Mesodermal cell (in vitro differentiated cells): ENCODE results near the gene LMO7.

Source experiments
- H3K27ac ChIP-seq: 2 replicates; pipeline ENCODE4 v1.7.0; 2013; ENCODE audit warnings: mild to moderate bottlenecking, low read depth, low read length, moderate library complexity; ENCODE audit not compliant: severe bottlenecking
- H3K36me3 ChIP-seq: 2 replicates; pipeline ENCODE4 v1.7.1; 2013; ENCODE audit warnings: mild to moderate bottlenecking, low read length, moderate library complexity; ENCODE audit not compliant: control insufficient read depth, insufficient read depth
- H3K4me1 ChIP-seq: one replicate; pipeline ENCODE4 v1.7.1; 2013; ENCODE audit warnings: mild to moderate bottlenecking, low read length; ENCODE audit not compliant: insufficient read depth, control insufficient read depth, poor library complexity, severe bottlenecking
- H3K4me3 ChIP-seq: 2 replicates; pipeline ENCODE4 v1.7.0; 2013; ENCODE audit warnings: low read length, control low read depth, mild to moderate bottlenecking; ENCODE audit not compliant: insufficient read depth, poor library complexity, severe bottlenecking; ENCODE audit errors: extremely low read depth
- H3K9me3 ChIP-seq: 2 replicates; pipeline ENCODE4 v1.7.1; 2013; ENCODE audit warnings: mild to moderate bottlenecking, low read length, moderate library complexity; ENCODE audit not compliant: control insufficient read depth
- WGBS, 2 experiments: methylation state at CpG; one replicate each; pipeline ENCODE4 v1.1.5; 2013; ENCODE audit warnings: missing lambda C conversion rate in 2 of 2; ENCODE audit not compliant: insufficient coverage in 2 of 2; 5-methylcytosine and 5-hydroxymethylcytosine counted together

Gene LMO7

DNA sequence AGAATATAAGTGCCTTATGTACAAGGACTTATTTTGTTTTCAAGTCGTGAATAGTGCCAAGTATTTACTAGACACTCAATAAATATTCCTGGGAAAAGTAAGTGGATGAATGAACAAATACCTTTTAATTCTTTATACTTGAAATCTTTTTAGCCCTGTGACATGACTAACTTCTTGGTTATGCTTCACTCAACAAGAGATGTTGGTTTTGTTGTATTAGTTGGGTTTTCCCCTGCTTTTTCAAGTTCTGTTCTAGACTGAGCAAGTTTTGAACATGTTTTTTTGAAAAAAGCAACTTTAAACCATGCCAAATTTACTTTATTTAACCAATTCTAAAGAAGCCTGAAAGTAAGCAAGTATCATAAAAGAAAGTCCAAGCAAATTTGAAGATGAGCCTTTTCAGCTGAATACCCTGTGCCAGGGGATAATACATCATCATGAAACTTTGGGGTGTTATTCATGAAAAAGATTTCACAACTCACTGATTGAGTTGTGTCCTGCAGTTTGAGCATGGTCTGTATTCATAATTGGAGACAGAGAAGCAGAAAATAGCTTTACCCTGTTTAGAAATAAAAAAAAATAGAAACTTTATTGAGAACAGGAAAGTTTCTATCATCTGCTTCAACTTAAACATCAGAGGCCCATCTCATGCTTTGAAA is 11.1 kb downstream of the LMO7 start:
- no peak overlapping the region for H3K27ac ChIP-seq
- no peaks in the 10 kb centered on the region for H3K4me1 ChIP-seq
- no CpG with 5 or more reads among the region's 1 CpG for WGBS, 2 experiments
- H3K4me3 ChIP-seq, result no peak overlapping the region
- H3K36me3 ChIP-seq, result no peaks in the 10 kb centered on the region
- H3K9me3 ChIP-seq, result no peaks in the 10 kb centered on the region

DNA sequence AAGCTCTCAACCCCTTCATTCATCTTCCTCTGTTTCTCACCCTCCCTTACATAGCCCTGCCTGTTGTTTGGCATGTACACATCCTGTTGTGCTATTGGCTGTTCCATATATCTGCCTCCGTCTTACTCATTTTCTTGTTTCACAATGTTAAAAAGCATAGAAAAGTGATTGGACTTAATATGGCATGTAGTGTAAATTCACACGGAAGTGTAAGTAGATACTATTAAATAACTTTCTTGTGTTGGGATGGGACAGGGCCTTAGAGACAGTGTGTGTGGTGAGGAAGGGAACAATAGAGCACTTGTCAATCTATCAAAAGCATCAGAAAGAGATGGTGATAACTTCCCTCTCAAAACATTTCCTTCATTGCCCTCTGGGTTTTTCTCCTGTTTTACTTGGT is 12.3 kb downstream of the LMO7 start:
- Histone ChIP-seq H3K9me3 (no peaks in the 10 kb centered on the region), H3K4me3 (no peak overlapping the region), H3K27ac (no peak overlapping the region), H3K4me1 (no peaks in the 10 kb centered on the region), H3K36me3 (no peaks in the 10 kb centered on the region)
- WGBS, 2 experiments, result no CpG with 5 or more reads among the region's 2 CpGs

DNA sequence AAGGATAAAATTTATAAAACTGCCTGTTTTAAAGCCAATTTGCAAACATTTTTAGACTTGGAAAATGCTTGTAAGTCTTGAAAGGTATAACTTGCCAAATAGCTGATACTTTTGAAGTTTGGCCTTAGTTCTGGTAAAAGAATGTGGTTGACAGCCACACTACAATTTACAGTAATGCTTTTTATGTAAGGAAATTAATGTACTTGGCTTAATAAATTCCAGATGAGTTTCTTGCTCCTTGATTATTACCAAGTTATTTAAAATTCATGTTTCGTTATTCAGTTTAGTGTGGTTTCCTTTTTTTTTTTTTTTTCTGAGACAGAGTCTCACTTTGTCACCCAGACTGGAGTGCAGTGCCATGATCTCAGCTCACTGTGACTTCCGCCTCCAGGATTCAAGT is 14.9 kb downstream of the LMO7 start:
- H3K9me3 ChIP-seq, result no peaks in the 10 kb centered on the region
- H3K27ac ChIP-seq, result no peak overlapping the region
- no peaks in the 10 kb centered on the region for H3K4me1 ChIP-seq
- 100% methylated on average over 1 of the region's 2 CpGs for WGBS, 2 experiments
- no peaks in the 10 kb centered on the region for H3K36me3 ChIP-seq
- H3K4me3 ChIP-seq, result no peak overlapping the region

DNA sequence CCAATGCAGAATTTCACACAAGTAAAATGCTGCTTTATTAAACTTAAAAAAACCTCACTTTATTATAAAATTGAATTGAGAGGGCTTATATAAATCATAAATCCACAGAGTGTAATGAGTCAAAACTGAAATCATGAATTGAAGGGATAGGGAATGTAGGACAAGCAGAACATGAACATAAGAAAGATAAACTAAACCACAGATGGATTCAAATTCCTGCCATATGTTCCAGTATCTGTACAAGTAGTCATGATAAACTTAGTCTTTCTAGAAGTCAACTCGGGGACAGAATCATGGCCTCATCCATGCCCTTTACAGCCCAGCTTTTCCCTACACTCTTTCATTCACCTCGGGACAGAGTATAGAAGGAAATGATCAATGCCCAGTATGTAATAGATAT is 16.6 kb downstream of the LMO7 start:
- WGBS, 2 experiments, result 100% methylated on average over 1 of the region's 2 CpGs; no CpG with 5 or more reads in 1 of the 2 experiments
- H3K4me1 ChIP-seq, result no peaks in the 10 kb centered on the region
- no peak overlapping the region for H3K4me3 ChIP-seq
- no peaks in the 10 kb centered on the region for H3K36me3 ChIP-seq
- H3K27ac ChIP-seq, result no peak overlapping the region
- H3K9me3 ChIP-seq, result no peaks in the 10 kb centered on the region

DNA sequence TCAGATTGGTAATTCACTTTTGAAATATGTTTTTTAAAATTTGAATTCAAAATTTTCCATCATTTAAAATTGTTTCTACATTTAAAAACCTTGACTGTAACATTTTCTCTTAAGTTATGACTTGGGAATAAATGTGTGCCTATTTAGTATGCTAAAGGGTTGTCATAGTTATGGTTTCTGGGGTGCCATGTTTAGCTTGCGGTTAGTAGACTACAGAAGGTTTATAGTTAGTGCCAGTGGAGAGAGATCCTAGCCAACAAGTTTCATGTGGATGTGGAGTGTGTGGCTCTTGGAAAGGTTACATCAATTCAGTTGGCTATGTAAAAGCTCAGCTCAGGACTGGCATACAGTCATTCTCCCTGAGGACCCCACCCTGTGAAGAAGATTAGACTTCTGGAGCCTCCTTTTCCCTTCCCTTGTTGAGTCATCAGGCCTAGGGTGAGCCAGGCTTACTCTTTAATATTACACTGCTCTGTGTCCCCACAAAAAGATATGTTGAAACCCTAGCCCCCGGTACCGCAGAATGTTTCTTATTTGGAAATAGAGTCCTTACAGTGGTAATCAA is 20.4 kb downstream of the LMO7 start:
- 100% methylated on average over 3 of the region's 3 CpGs; no CpG with 5 or more reads in 1 of the 2 experiments for WGBS, 2 experiments
- H3K4me3 ChIP-seq, result no peak overlapping the region
- H3K9me3 ChIP-seq, result no peaks in the 10 kb centered on the region
- H3K27ac ChIP-seq, result no peak overlapping the region
- H3K4me1 ChIP-seq, result no peaks in the 10 kb centered on the region
- H3K36me3 ChIP-seq, result no peaks in the 10 kb centered on the region

DNA sequence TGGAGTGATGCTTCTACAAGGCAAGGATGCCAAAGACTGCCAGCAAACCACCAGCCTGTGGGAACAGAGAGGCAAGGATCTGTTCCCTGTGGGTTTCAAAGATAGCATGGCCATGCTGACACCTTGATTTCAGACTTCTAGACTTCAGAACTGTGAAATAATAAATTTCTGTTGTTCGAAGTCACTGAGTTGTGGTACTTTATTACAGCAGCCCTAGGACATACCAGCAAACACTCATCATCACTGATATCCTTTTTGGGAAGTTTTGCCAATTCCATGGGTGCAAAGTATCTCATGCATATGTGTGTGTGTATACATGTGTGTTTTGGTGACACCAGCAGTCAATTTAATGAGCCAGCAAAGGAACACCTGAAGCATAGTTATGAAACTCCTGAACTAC is 21.0 kb downstream of the LMO7 start:
- WGBS, 2 experiments, result no CpG with 5 or more reads among the region's 1 CpG
- H3K27ac ChIP-seq, result no peak overlapping the region
- H3K4me1 ChIP-seq, result no peaks in the 10 kb centered on the region
- no peaks in the 10 kb centered on the region for H3K9me3 ChIP-seq
- H3K36me3 ChIP-seq, result no peaks in the 10 kb centered on the region
- H3K4me3 ChIP-seq, result no peak overlapping the region

DNA sequence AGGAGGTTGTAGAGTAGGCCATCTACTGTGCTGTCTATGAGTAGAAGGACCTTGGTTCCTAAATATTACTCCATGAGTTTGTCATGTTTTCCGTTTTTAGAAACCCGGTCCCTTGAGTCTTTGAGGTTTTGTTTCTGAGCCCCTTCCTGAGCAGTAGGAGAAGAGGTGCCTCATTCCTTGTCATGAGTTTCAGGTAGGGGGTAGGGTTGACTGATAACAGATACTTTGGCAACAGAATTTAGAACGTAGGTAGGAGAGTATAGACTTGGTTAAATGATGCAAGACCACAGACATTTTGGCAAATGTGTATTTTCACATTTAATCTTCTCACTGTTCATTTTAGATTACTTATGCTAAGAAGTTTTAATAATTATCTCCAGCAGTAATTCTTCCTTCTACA is 24.6 kb downstream of the LMO7 start:
- Histone ChIP-seq H3K4me1 (no peaks in the 10 kb centered on the region), H3K9me3 (no peaks in the 10 kb centered on the region), H3K36me3 (no peaks in the 10 kb centered on the region), H3K4me3 (no peak overlapping the region), H3K27ac (no peak overlapping the region)
- 100% methylated on average over 2 of the region's 3 CpGs; no CpG with 5 or more reads in 1 of the 2 experiments for WGBS, 2 experiments

DNA sequence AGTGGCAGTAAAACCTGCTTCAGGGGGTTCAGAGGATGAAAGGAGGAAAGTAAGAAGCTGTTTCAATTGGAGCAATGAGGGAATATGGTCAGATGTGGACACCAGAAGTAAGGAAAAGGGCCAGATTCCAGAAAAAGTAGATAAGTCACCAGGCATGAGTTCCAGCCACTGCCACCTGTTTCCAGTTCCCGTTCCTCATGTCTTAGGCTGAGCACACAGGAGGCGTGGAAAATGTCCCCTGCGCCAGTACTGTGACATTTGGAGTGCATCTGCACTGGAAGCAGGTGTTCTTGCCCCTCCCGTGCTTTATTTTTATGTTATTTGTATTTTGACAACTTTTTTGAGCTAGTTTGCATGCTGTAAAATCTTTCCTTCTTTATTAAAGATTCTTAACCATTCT is 25.3 kb downstream of the LMO7 start:
- H3K4me1 ChIP-seq, result no peaks in the 10 kb centered on the region
- 100% methylated on average over 2 to 3 of the region's 4 CpGs for WGBS, 2 experiments
- H3K9me3 ChIP-seq, result no peaks in the 10 kb centered on the region
- no peak overlapping the region for H3K27ac ChIP-seq
- H3K4me3 ChIP-seq, result no peak overlapping the region
- no peaks in the 10 kb centered on the region for H3K36me3 ChIP-seq

DNA sequence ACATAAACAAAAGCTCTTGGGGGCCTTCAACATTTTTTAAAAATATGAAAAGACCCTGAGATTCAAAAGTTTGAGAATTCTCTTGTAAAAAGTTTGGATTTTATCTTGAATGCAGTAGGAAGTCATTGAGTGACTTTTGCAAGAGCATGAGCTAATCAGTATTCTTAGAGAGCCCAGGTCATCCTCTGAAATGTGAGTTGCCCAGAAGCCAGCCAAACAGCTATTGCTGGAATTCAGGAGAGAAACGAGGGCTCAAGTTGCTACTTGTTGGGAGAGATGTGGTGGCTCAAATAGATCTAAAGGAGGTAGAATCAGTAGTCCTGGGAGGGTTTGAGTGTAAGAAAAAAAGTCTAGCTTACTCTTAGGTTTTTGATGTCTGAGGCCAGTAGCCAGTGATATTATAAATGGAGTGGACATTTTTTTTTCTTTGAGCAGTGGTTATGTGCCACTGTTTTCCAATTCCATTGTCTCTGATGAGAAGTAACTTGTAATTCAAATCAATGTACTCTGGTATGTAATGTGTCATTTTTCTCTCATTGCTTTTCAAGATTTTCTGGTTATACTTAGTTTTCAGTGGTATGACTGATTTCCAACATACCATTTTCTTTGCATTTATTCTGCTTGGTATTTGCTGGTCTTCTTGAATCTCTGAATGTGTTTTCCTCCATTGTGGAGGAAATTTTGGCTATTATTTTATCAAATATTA is 30.7 kb downstream of the LMO7 start:
- H3K27ac ChIP-seq, result no peak overlapping the region
- WGBS, 2 experiments, result 64 to 75% methylated on average over 1 of the region's 1 CpG

DNA sequence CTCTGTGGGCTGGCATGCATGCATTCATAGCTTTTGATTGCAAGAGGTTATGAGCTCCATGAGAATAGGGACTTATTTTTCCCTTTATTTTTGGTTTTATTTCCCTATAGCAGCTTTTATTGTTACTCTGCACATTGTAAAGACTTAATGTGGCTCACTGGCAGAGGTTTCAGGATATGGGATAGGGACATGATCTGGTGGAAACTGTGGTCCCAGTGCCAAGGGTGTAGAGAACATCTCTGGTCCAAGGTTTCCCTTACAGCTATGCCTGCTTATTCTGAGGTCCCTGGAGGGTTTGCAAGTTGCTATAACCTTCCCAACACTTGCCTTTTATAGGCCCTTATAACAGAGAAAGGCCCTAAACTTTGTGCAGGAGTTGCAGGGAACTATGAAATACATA is 33.6 kb downstream of the LMO7 start:
- Histone ChIP-seq H3K4me3 (no peak overlapping the region), H3K27ac (no peak overlapping the region), H3K4me1 (no peaks in the 10 kb centered on the region), H3K36me3 (no peaks in the 10 kb centered on the region), H3K9me3 (no peaks in the 10 kb centered on the region)

More for the DNA sequence above, 30.7 kb downstream of the LMO7 start:
- Histone ChIP-seq H3K36me3 (no peaks in the 10 kb centered on the region), H3K9me3 (no peaks in the 10 kb centered on the region), H3K4me1 (no peaks in the 10 kb centered on the region), H3K4me3 (no peak overlapping the region)

DNA sequence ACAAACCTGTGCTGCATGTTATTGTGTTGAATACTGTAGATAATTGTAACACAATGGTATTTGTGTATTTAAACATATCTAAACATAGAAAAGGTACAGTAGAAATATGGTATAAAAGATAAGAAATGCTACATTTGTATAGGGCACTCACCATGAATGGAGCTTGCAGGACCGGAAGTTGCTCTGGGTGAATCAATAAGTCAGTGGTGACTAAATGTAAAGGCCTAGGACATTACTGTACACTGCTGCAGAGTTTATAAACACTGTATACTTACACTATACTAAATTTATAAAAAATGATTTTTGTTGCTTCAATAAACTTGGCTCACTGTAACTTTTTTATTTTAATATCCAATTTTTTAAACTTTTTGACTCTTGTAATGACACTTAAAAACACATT is 34.4 kb downstream of the LMO7 start:
- Histone ChIP-seq H3K4me3 (no peak overlapping the region), H3K27ac (no peak overlapping the region), H3K36me3 (no peaks in the 10 kb centered on the region), H3K9me3 (no peaks in the 10 kb centered on the region), H3K4me1 (no peaks in the 10 kb centered on the region)
- 100% methylated on average over 1 of the region's 1 CpG; no CpG with 5 or more reads in 1 of the 2 experiments for WGBS, 2 experiments
